MCF 10A (cell line): Measurements from ENCODE around the gene ZFP1. TPM values are rescaled to one million over a fixed set of nuclear protein-coding genes. Genes with fewer than 3 reads are reported as not detected.

Source experiments
- BruUV-seq: library from RNA; stranded (reverse); fragments of 400-500 nt; replicated peaks from 2 replicates; lab custom pipeline; 2021; lab: Mats Ljungman, UMichigan
- CTCF ChIA-PET: fragments of 300-600 bp; sonication (Branson Sonifier 250); formaldehyde crosslinking; extraction: SDS; loops from one replicate; lab custom pipeline; 2021; ENCODE audit warnings: antibody characterized with exemption, inconsistent platforms; lab: Yijun Ruan, JAX
- POLR2A ChIA-PET: fragments of 300-600, 350-650 bp; sonication (Branson Sonifier 250); formaldehyde crosslinking; extraction: SDS; loops from one replicate; lab custom pipeline; 2020; ENCODE audit warnings: antibody characterized with exemption, inconsistent platforms; lab: Yijun Ruan, JAX
- DNase-seq: peaks from one replicate; pipeline ENCODE4 v3.0.0-alpha.2; 2018; ENCODE audit not compliant: unreplicated experiment
- H3K27ac Mint-ChIP-seq: one replicate; pipeline ENCODE4 v1.8.0; 2022; ENCODE audit warnings: mild to moderate bottlenecking, low read depth, mixed read lengths; ENCODE audit not compliant: unreplicated experiment
- H3K27me3 Mint-ChIP-seq: one replicate; pipeline ENCODE4 v1.8.0; 2022; ENCODE audit warnings: mixed read lengths; ENCODE audit not compliant: insufficient read depth, unreplicated experiment
- H3K36me3 Mint-ChIP-seq: one replicate; pipeline ENCODE4 v1.8.0; 2022; ENCODE audit warnings: mild to moderate bottlenecking, moderate library complexity, mixed read lengths; ENCODE audit not compliant: insufficient read depth, unreplicated experiment
- H3K4me1 Mint-ChIP-seq: one replicate; pipeline ENCODE4 v1.8.0; 2022; ENCODE audit warnings: mixed read lengths; ENCODE audit not compliant: insufficient read depth, unreplicated experiment
- H3K4me3 Mint-ChIP-seq: one replicate; pipeline ENCODE4 v1.8.0; 2022; ENCODE audit warnings: mild to moderate bottlenecking, moderate library complexity, mixed read lengths; ENCODE audit not compliant: unreplicated experiment
- H3K9me3 Mint-ChIP-seq: one replicate; pipeline ENCODE4 v1.8.0; 2022; ENCODE audit warnings: mixed read lengths; ENCODE audit not compliant: unreplicated experiment
- CTCF ChIP-seq: fragments of 200-600 bp; IDR thresholded peaks from one replicate; pipeline ENCODE4 v1.8.0; 2022; ENCODE audit warnings: antibody characterized with exemption, mild to moderate bottlenecking; ENCODE audit not compliant: unreplicated experiment
- intact Hi-C: fragments of 100-400 bp; cut with micrococcal nuclease; formaldehyde crosslinking; loops from 2 replicates; pipeline ENCODE4 v1.14.1; 2022
- total RNA-seq: library from RNA; stranded (reverse); gene quantifications from 2 replicates; pipeline ENCODE4 v1.2.3, GENCODE V29; 2022

The ZFP1 gene
- total RNA-seq, 1 experiment from 2014 or later = 14.0 TPM

GRCh38 chr16:75139498-75139897 lies 8.8 kb upstream of the ZFP1 start:
- intact Hi-C loops = no loop called here
- no peaks in the 10 kb centered on the region for H3K4me1 Mint-ChIP-seq
- H3K9me3 Mint-ChIP-seq = no peaks in the 10 kb centered on the region
- no peaks in the 10 kb centered on the region for H3K36me3 Mint-ChIP-seq
- H3K4me3 Mint-ChIP-seq = no peak overlapping the region
- H3K27ac Mint-ChIP-seq = no peak overlapping the region
- H3K27me3 Mint-ChIP-seq = no peaks in the 10 kb centered on the region
- no TSS peak for BruUV-seq
- CTCF ChIA-PET = no interaction called here
- no peak for DNase-seq
- no peak for TF ChIP-seq CTCF
- POLR2A ChIA-PET = interaction anchor here (0.6 kb wide), 1 partner anchor 47 kb away, joined by 3 read pairs; no protein-coding TSS in a partner anchor

GRCh38 chr16:75143941-75144340 lies 4.4 kb upstream of the ZFP1 start:
- BruUV-seq = no TSS peak
- DNase-seq = no peak
- ChIA-PET POLR2A (no interaction called here), CTCF (interaction anchor here (0.6 kb wide), 1 partner anchor 56 kb away, joined by 3 read pairs; no protein-coding TSS in a partner anchor)
- intact Hi-C loops = no loop called here
- no peaks in the 10 kb centered on the region for H3K36me3 Mint-ChIP-seq
- H3K4me1 Mint-ChIP-seq = no peaks in the 10 kb centered on the region
- H3K9me3 Mint-ChIP-seq = no peaks in the 10 kb centered on the region
- no peaks in the 10 kb centered on the region for H3K27me3 Mint-ChIP-seq
- no peak overlapping the region for H3K4me3 Mint-ChIP-seq
- no peak overlapping the region for H3K27ac Mint-ChIP-seq
- TF ChIP-seq CTCF = no peak

- peaks cover 23% of the 10 kb centered on the region for H3K9me3 Mint-ChIP-seq
- DNase-seq = no peak
- peaks cover 7% of the 10 kb centered on the region for H3K36me3 Mint-ChIP-seq
- CTCF ChIA-PET = no interaction called here
- BruUV-seq = no TSS peak
- peak overlapping the region; percentile 78 for H3K4me3 Mint-ChIP-seq
- no peaks in the 10 kb centered on the region for H3K4me1 Mint-ChIP-seq
- no peak overlapping the region for H3K27ac Mint-ChIP-seq
- H3K27me3 Mint-ChIP-seq = no peaks in the 10 kb centered on the region
- intact Hi-C loops = no loop called here
- POLR2A ChIA-PET = interaction anchor here (0.6 to 1.5 kb wide), 8 partner anchors 38 to 399 kb away, joined by 3 to 4 read pairs (median 4); partner anchors contain the start of gene CFDP1
- TF ChIP-seq CTCF = no peak
Observed at GRCh38 chr16:75147968-75148310, 385 bp upstream of the ZFP1 start.

GRCh38 chr16:75151798-75152197 lies 3.5 kb downstream of the ZFP1 start:
- ChIA-PET CTCF (no interaction called here), POLR2A (no interaction called here)
- no peak for DNase-seq
- intact Hi-C loops = no loop called here
- TF ChIP-seq CTCF = no peak
- no peaks in the 10 kb centered on the region for H3K4me1 Mint-ChIP-seq
- H3K9me3 Mint-ChIP-seq = peaks cover 23% of the 10 kb centered on the region
- H3K4me3 Mint-ChIP-seq = no peak overlapping the region
- no peak overlapping the region for H3K27ac Mint-ChIP-seq
- BruUV-seq = no TSS peak
- H3K27me3 Mint-ChIP-seq = no peaks in the 10 kb centered on the region
- H3K36me3 Mint-ChIP-seq = peaks cover 23% of the 10 kb centered on the region
